Activated CD4-positive, alpha-beta T cell treated with anti-CD3 and anti-CD28 coated beads for 48 hours (primary cell): ENCODE results near the gene TRPM8.

Source experiments
- DNase-seq: peaks from one replicate; pipeline ENCODE4 v3.0.0-alpha.2; 2020

The TRPM8 gene

DNA sequence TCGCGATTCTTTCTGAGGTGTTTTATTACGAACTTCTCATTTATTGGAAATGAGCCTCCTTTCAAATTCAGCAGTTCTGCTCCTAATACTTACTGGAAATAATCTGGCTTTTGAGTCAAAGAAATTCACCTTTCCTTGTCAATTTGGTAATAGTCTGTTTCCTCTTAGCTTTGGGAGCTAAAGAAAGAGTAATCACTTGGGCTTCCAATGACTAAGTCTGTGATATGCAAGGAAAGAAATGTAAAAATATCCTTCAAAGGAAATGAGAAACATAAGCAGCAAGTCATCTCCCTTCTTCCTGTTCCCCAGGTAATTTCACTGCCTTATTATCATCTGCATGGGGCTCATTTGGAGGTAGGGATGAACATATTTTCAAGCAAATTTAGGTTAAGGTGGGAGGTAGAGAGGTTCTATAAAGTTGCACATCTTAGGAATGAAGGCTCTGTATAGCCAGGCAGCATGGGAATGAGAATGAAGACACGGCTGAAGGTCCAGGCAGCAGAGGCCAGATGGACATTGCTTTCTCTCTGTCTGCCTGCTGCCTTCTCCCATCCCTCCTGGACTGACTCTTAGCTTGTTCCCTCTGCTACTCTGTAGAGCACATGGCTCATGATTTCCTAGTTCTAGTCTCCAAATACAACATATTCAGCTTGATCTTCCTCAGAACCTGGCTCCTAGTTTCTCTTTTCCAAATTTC, 134.3 kb downstream of the TRPM8 start:
- no peak for DNase-seq

DNA sequence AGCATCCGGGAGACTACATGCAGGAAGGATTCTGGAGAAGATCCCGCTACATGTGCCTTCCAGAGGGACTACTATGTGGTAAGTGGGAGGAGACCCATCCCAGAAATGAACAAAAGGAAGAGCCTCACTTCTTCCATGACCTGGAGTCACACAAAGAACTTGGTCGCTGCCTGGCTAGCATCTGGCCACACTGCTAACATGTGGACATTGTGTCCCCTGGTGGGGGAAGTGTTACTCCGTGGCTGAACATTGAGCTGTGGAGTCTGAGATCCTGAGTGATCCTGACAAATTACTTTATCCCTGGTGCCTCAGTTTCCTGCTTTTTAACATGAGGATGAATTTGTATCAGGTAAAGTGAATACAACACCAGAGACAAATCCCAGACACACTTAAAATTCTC, 141.7 kb downstream of the TRPM8 start:
- no peak for DNase-seq

DNA sequence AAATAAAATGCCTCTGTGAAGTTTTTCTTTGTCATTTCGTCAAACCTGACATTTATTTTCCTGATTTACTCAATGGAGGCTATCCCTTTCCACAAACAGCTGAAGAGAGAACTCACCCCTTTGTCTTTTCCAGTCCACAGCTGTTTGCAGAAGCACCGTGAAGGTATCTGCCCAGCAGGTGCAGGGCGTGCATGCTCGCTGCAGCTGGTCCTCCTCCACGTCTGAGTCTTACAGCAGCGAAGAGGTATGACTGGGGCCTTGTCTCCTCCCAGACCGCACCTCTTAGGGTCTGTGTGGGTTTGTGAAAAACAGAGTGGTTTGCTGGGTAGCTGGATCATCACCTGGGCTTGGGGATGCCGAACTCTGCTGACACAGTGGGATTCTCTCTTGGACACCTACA, 143.1 kb downstream of the TRPM8 start:
- DNase-seq: no peak

- DNase-seq: no peak
These were observed 144.6 kb downstream of the TRPM8 start for GRCh38 chr2:234061624-234062257.

DNA sequence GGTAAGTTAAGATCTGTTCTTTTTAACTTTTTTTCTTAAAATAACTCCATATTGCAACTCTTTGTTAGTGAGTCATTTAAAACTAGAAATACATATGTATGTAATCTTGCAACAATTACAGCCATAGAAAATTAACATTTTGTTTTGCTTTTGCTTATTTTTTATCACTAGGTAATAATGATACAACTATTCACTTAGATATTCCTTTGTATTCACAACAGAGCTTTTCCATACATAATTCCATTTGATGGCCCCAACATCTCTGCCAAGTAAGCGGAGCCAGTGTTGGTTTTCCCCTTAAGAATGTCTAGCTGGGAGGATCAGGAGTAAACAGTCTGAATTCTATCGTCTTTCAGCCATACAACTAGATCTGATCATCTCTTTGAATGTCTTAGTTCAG, 149.4 kb downstream of the TRPM8 start:
- DNase-seq: no peak
